Spleen (tissue), 11 donors: ENCODE results near the gene SPEM2. TPM values are rescaled to one million over a fixed set of nuclear protein-coding genes. Genes with fewer than 3 reads are reported as not detected.

Source experiments
- DNase-seq: peaks from one replicate; pipeline ENCODE4 v3.0.0-alpha.2; 2020
- H3K27ac ChIP-seq, 8 donors: fragments of 200-600 bp; sonication (generic) in 7 of 8; 1 replicate in 4 of 8; 2 replicates in 4 of 8; pipeline versions ENCODE4 v1.5.0 to v1.8.0; 2016 to 2021; ENCODE audit warnings: inconsistent platforms in 4 of 8, mild to moderate bottlenecking in 4 of 8, moderate library complexity in 1 of 8
- H3K27me3 ChIP-seq, 7 donors: fragments of 200-600 bp; sonication (generic) in 6 of 7; replicated peaks in 1 of 7; 1 replicate in 4 of 7; 2 replicates in 3 of 7; pipeline versions ENCODE4 v1.5.0 to v1.8.0; 2016 to 2021; ENCODE audit warnings: inconsistent platforms in 3 of 7, mild to moderate bottlenecking in 1 of 7
- H3K36me3 ChIP-seq, 6 donors: fragments of 200-600 bp; sonication (generic) in 5 of 6; 1 replicate in 4 of 6; 2 replicates in 2 of 6; pipeline versions ENCODE4 v1.5.0 to v1.8.0; 2016 to 2021; ENCODE audit warnings: inconsistent platforms in 2 of 6
- H3K4me1 ChIP-seq, 6 donors: fragments of 200-600 bp; sonication (generic) in 5 of 6; 1 replicate in 3 of 6; 2 replicates in 3 of 6; pipeline versions ENCODE4 v1.5.0 to v1.8.0; 2016 to 2021; ENCODE audit warnings: inconsistent platforms in 3 of 6
- H3K4me3 ChIP-seq, 8 donors: fragments of 200-600 bp; sonication (generic) in 7 of 8; 1 replicate in 4 of 8; 2 replicates in 4 of 8; pipeline versions ENCODE4 v1.5.0 to v1.8.0; 2016 to 2021; ENCODE audit warnings: inconsistent platforms in 4 of 8, mild to moderate bottlenecking in 4 of 8, moderate library complexity in 2 of 8
- H3K9me3 ChIP-seq, 8 donors: fragments of 200-600 bp; sonication (generic) in 7 of 8; 1 replicate in 4 of 8; 2 replicates in 4 of 8; pipeline versions ENCODE4 v1.5.0 to v1.8.0; 2016 to 2021; ENCODE audit warnings: inconsistent platforms in 4 of 8
- CTCF ChIP-seq, 11 experiments: fragments of 200-600 bp in 7 of 11; fragments of 450-650 bp in 4 of 11; sonication (generic) in 4 of 11; IDR thresholded peaks in 8 of 11; conservative IDR thresholded peaks in 3 of 11; 1 replicate in 7 of 11; 2 replicates in 4 of 11; pipeline versions ENCODE4 v1.4.0 to v1.8.0; 2016 to 2021; ENCODE audit warnings: antibody characterized with exemption in 11 of 11, inconsistent platforms in 4 of 11, mild to moderate bottlenecking in 1 of 11
- POLR2A ChIP-seq, 3 donors: fragments of 450-650 bp; IDR thresholded peaks; one replicate each; pipeline ENCODE4 v1.5.1; 2017; ENCODE audit warnings: antibody characterized with exemption in 3 of 3, mild to moderate bottlenecking in 1 of 3
- POLR2AphosphoS5 ChIP-seq, 3 donors: sonication (generic); formaldehyde crosslinking; IDR thresholded peaks; one replicate each; pipeline ENCODE4 v1.5.1; 2017; ENCODE audit warnings: antibody characterized with exemption in 3 of 3
- WGBS, 5 donors: extraction: QIAGEN DNeasy Blood & Tissue Kit in 3 of 5; methylation state at CpG; one replicate each; pipeline versions ENCODE4 v1.1.5 to v1.1.7; 2013 to 2018; 5-methylcytosine and 5-hydroxymethylcytosine counted together
- intact Hi-C: fragments of 100-400 bp; cut with DNase I; formaldehyde crosslinking; loops from one replicate; pipeline ENCODE4 v1.15.0; 2023; ENCODE audit warnings: low total_unique reads
- polyA plus RNA-seq, 3 donors: library from polyadenylated mRNA; stranded (reverse); fragments of 200-250 nt; gene quantifications; one replicate each; pipeline ENCODE4 v1.2.1, GENCODE V29; 2013
- total RNA-seq, 7 donors: library from RNA; depleted of rRNA in 3 of 7; stranded (reverse); fragments of >200 nt in 3 of 7; fragmentation: NEBNext Ultra II Directional in 4 of 7; extraction: Animal tissue kit (Norgen Biotek cat#: 25700) in 4 of 7; gene quantifications; one replicate each; pipeline versions ENCODE4 v1.1.0 to v1.2.1, GENCODE V29; 2016 to 2021
- donor health status: healthy with polysubstance abuse.
- donor health status: DM: no; HTN: no; CAD: no; lungs with moderate emphysema.
- donor health status: DM: no; HTN: no; CAD: no.
- donor health status: Bipolar disorder and iron deficiency.
- donor health status: healthy.
- donor health status: DM: no; HTN: no; CAD: no.
- donor health status: DM: yes; HTN: yes; CAD: no.

SPEM2 gene
- total and polyA plus RNA-seq, 10 donors = not detected

GRCh38 chr17:7435676-7436555, 10.5 kb downstream of the SPEM2 start:
- H3K27ac ChIP-seq = peak overlapping the region; percentile 78 to 93 (median 87)
- H3K9me3 ChIP-seq = no peaks in the 10 kb centered on the region
- H3K4me1 ChIP-seq = peaks cover 31 to 63% (median 56%) of the 10 kb centered on the region in 6 donors
- no peak for TF ChIP-seq POLR2A (IDR thresholded peaks at IDR 0.05)
- peak in 1 of 3 donors; percentile 48 for TF ChIP-seq POLR2AphosphoS5 (IDR thresholded peaks at IDR 0.05)
- TF ChIP-seq CTCF (IDR thresholded peaks at IDR 0.05 in 8 of 11, conservative IDR thresholded peaks at IDR 0.05 in 3 of 11) = peak in 10 of 11 experiments; percentile 12 to 56 (median 41)
- intact Hi-C loops = loop anchor here (5.0 kb wide), 2 partner anchors 79 to 126 kb away; partner anchors contain the start of genes SENP3 and TMEM95
- peak; percentile 90 for DNase-seq
- WGBS, 5 donors = 5 to 9% (median 9%) methylated on average over 40 to 49 of the region's 49 CpGs
- no peaks in the 10 kb centered on the region for H3K36me3 ChIP-seq
- H3K4me3 ChIP-seq = peak overlapping the region; percentile 62 to 84 (median 72)
- peaks cover 0 to 37% (median 26%) of the 10 kb centered on the region in 7 donors for H3K27me3 ChIP-seq

DNA sequence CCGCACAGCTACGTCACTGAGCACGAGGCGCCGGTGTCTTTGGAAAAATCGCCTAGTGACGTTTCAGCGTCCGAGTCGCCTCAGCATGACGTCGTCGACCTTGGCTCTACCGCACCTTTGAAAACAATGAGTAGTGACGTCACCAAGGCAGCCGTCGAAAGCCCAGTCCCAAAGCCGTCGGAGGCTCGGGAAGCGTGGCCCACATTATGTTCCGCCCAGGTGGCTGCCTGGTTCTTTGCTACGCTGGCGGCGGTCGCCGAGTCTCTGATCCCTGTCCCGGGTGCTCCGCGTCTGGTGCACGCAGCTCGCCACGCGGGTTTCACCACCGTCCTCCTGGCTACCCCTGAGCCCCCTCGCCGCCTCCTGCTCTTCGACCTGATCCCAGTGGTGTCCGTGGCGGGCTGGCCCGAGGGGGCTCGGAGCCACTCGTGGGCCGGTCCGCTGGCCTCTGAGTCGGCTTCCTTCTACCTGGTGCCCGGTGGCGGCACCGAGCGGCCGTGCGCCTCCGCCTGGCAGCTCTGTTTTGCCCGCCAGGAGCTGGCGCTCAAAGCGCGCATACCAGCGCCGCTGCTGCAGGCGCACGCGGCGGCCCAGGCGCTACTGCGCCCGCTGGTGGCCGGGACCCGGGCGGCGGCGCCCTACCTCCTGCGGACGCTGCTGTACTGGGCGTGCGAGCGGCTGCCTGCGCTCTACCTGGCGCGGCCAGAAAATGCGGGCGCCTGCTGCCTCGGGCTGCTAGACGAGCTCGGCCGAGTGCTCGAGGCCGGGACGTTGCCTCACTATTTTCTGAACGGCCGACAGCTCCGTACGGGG, 11.3 kb downstream of the SPEM2 start:
- H3K9me3 ChIP-seq = no peaks in the 10 kb centered on the region
- peaks cover 31 to 68% (median 58%) of the 10 kb centered on the region in 6 donors for H3K4me1 ChIP-seq
- H3K27ac ChIP-seq = peak overlapping the region; percentile 48 to 93 (median 87)
- intact Hi-C loops = loop anchor here (5.0 kb wide), 2 partner anchors 79 to 126 kb away; partner anchors contain the start of genes SENP3 and TMEM95
- 11 to 28% (median 16%) methylated on average over 37 to 92 of the region's 92 CpGs for WGBS, 5 donors
- TF ChIP-seq POLR2A (IDR thresholded peaks at IDR 0.05) = no peak
- peak; percentile 67 to 80 (median 77) for TF ChIP-seq POLR2AphosphoS5 (IDR thresholded peaks at IDR 0.05)
- TF ChIP-seq CTCF (IDR thresholded peaks at IDR 0.05 in 8 of 11, conservative IDR thresholded peaks at IDR 0.05 in 3 of 11) = peak; percentile 35 to 95 (median 83)
- H3K36me3 ChIP-seq = no peaks in the 10 kb centered on the region
- peaks cover 0 to 46% (median 28%) of the 10 kb centered on the region in 7 donors for H3K27me3 ChIP-seq
- DNase-seq = peak; percentile 97
- H3K4me3 ChIP-seq = peak overlapping the region; percentile 10 to 84 (median 70)

GRCh38 chr17:7437369-7437863, 12.0 kb downstream of the SPEM2 start:
- Histone ChIP-seq H3K27ac (peak overlapping the region in 7 of 8 donors; percentile 84 to 93 (median 88)), H3K27me3 (peaks cover 0 to 49% (median 28%) of the 10 kb centered on the region in 7 donors), H3K9me3 (no peaks in the 10 kb centered on the region), H3K4me3 (peak overlapping the region; percentile 10 to 84 (median 70)), H3K36me3 (no peaks in the 10 kb centered on the region), H3K4me1 (peaks cover 31 to 68% (median 58%) of the 10 kb centered on the region in 6 donors)
- intact Hi-C loops = loop anchor here (5.0 kb wide), 2 partner anchors 80 to 125 kb away; partner anchors contain the start of genes SENP3 and TMEM95
- no peak for DNase-seq
- TF ChIP-seq CTCF (IDR thresholded peaks at IDR 0.05 in 8 of 11, conservative IDR thresholded peaks at IDR 0.05 in 3 of 11) (peak in 2 of 11 experiments; percentile 6 to 37), POLR2AphosphoS5 (IDR thresholded peaks at IDR 0.05) (no peak)
- WGBS, 5 donors = 28 to 46% (median 39%) methylated on average over 21 to 31 of the region's 31 CpGs
